PC-9 (cell line): ENCODE results near the gene PRAMEF17. TPM values are rescaled to one million over a fixed set of nuclear protein-coding genes. Genes with fewer than 3 reads are reported as not detected.
"Not testable (repeated sequence)": the region's sequence is repeated elsewhere in the genome, so short reads cannot be mapped to it uniquely, and the experiment has no call there.

Experiments used
- BruUV-seq: library from RNA; stranded (reverse); fragments of 400-500 nt; replicated peaks from 2 replicates; lab custom pipeline; 2021; lab: Mats Ljungman, UMichigan
- CTCF ChIA-PET: fragments of 300-600 bp; sonication (Branson Sonifier 250); formaldehyde crosslinking; loops from one replicate; lab custom pipeline; 2022; ENCODE audit warnings: antibody characterized with exemption; lab: Charles Lee
- POLR2A ChIA-PET: fragments of 300-600 bp; sonication (Branson Sonifier 250); formaldehyde crosslinking; loops from one replicate; lab custom pipeline; 2022; ENCODE audit warnings: antibody characterized with exemption; ENCODE audit not compliant: unreplicated experiment; lab: Charles Lee
- DNase-seq, 2 experiments: peaks; one replicate each; pipeline versions ENCODE4 v3.0.0 to v3.0.0-alpha.2; 2015 to 2022; ENCODE audit warnings: mixed read lengths in 1 of 2
- H2AFZ ChIP-seq: fragments of 200-600 bp; sonication (generic); 2 replicates; pipeline ENCODE4 v1.8.1; 2017; ENCODE audit warnings: antibody characterized with exemption
- H3F3A ChIP-seq: fragments of 200-600 bp; sonication (generic); 2 replicates; pipeline ENCODE4 v1.8.1; 2017; ENCODE audit warnings: antibody characterized with exemption, mild to moderate bottlenecking, low read depth; ENCODE audit not compliant: insufficient read depth
- H3K27ac ChIP-seq: fragments of 200-600 bp; sonication (generic); 2 replicates; pipeline ENCODE4 v1.6.1; 2016; ENCODE audit warnings: mixed run types
- H3K27me3 ChIP-seq: fragments of 200-600 bp; sonication (generic); 2 replicates; pipeline ENCODE4 v1.6.1; 2016; ENCODE audit warnings: low read depth, mixed run types; ENCODE audit not compliant: insufficient read depth
- H3K36me3 ChIP-seq: fragments of 200-600 bp; sonication (generic); 2 replicates; pipeline ENCODE4 v1.6.1; 2016; ENCODE audit warnings: low read depth, mixed run types
- H3K4me1 ChIP-seq: fragments of 200-600 bp; sonication (generic); replicated peaks from 2 replicates; pipeline ENCODE4 v1.6.1; 2016; ENCODE audit warnings: mixed run types; ENCODE audit not compliant: insufficient read depth
- H3K4me2 ChIP-seq: fragments of 200-600 bp; sonication (generic); 2 replicates; pipeline ENCODE4 v1.6.1; 2017; ENCODE audit warnings: mixed run types
- H3K4me3 ChIP-seq: fragments of 200-600 bp; sonication (generic); 2 replicates; pipeline ENCODE4 v1.6.1; 2016; ENCODE audit warnings: mixed run types
- H3K79me2 ChIP-seq: fragments of 200-600 bp; sonication (generic); 2 replicates; pipeline ENCODE4 v1.6.1; 2017; ENCODE audit warnings: low read depth, mixed run types
- H3K9me2 ChIP-seq: fragments of 200-600 bp; sonication (generic); 2 replicates; pipeline ENCODE4 v1.8.1; 2017; ENCODE audit warnings: mild to moderate bottlenecking; ENCODE audit not compliant: insufficient read depth
- H3K9me3 ChIP-seq: fragments of 200-600 bp; sonication (generic); 2 replicates; pipeline ENCODE4 v1.8.1; 2016; ENCODE audit warnings: low read depth; ENCODE audit not compliant: insufficient read depth
- H4K20me1 ChIP-seq: fragments of 200-600 bp; sonication (generic); 2 replicates; pipeline ENCODE4 v1.8.1; 2017; ENCODE audit not compliant: insufficient read depth
- CTCF ChIP-seq: fragments of 200-600 bp; sonication (generic); conservative IDR thresholded peaks from 2 replicates; pipeline ENCODE4 v1.6.1; 2017; ENCODE audit warnings: mixed run types, antibody characterized with exemption, mild to moderate bottlenecking, moderate library complexity
- intact Hi-C: fragments of 100-400 bp; cut with micrococcal nuclease; formaldehyde crosslinking; loops from one replicate; pipeline ENCODE4 v1.10.0; 2022; ENCODE audit not compliant: unreplicated experiment
- total RNA-seq: library from RNA; stranded (reverse); gene quantifications from 2 replicates; pipeline ENCODE4 v1.2.3, GENCODE V29; 2021

PRAMEF17 gene
- total RNA-seq, 1 experiment from 2014 or later: not detected

GRCh38 chr1:13356774-13357173 lies 32.7 kb upstream of the PRAMEF17 start:
- H3K79me2 ChIP-seq, H2AFZ ChIP-seq, H3K4me1 ChIP-seq, H3F3A ChIP-seq, POLR2A ChIA-PET, H3K27me3 ChIP-seq, BruUV-seq, H3K9me2 ChIP-seq, intact Hi-C loops, H3K27ac ChIP-seq, H3K9me3 ChIP-seq, H3K36me3 ChIP-seq, CTCF ChIA-PET, H3K4me3 ChIP-seq, H4K20me1 ChIP-seq, H3K4me2 ChIP-seq: not testable (repeated sequence)
- TF ChIP-seq CTCF: peak; percentile 68
- DNase-seq: peak in 1 of 2 experiments; percentile 26

GRCh38 chr1:13362364-13362763 lies 27.1 kb upstream of the PRAMEF17 start:
- H3K27me3 ChIP-seq, H4K20me1 ChIP-seq, H2AFZ ChIP-seq, H3K9me2 ChIP-seq, H3K36me3 ChIP-seq, DNase-seq, H3K4me2 ChIP-seq, H3K4me1 ChIP-seq, intact Hi-C loops, H3K27ac ChIP-seq, BruUV-seq, H3K4me3 ChIP-seq, POLR2A ChIA-PET, H3K9me3 ChIP-seq, H3F3A ChIP-seq, H3K79me2 ChIP-seq, CTCF ChIA-PET: not testable (repeated sequence)

- H3K27me3 ChIP-seq, H3K79me2 ChIP-seq, BruUV-seq, H3K4me1 ChIP-seq, H4K20me1 ChIP-seq, H3K9me2 ChIP-seq, intact Hi-C loops, H3K27ac ChIP-seq, DNase-seq, H3K9me3 ChIP-seq, H3F3A ChIP-seq, H2AFZ ChIP-seq, POLR2A ChIA-PET, H3K36me3 ChIP-seq, H3K4me2 ChIP-seq, H3K4me3 ChIP-seq, CTCF ChIA-PET: not testable (repeated sequence)
Observed at GRCh38 chr1:13364928-13365327, 24.5 kb upstream of the PRAMEF17 start.

GRCh38 chr1:13366536-13366935 lies 22.9 kb upstream of the PRAMEF17 start:
- H3K9me3 ChIP-seq, H3K79me2 ChIP-seq, H2AFZ ChIP-seq, H3K36me3 ChIP-seq, CTCF ChIA-PET, H3K4me1 ChIP-seq, BruUV-seq, POLR2A ChIA-PET, DNase-seq, H3K4me2 ChIP-seq, H3K9me2 ChIP-seq, H3F3A ChIP-seq, intact Hi-C loops, H4K20me1 ChIP-seq, H3K27ac ChIP-seq, H3K4me3 ChIP-seq, H3K27me3 ChIP-seq: not testable (repeated sequence)

GRCh38 chr1:13368544-13368943 lies 20.9 kb upstream of the PRAMEF17 start:
- H3K9me3 ChIP-seq, BruUV-seq, intact Hi-C loops, H4K20me1 ChIP-seq, H3K4me1 ChIP-seq, H3F3A ChIP-seq, H3K79me2 ChIP-seq, H3K4me2 ChIP-seq, H3K36me3 ChIP-seq, H3K27ac ChIP-seq, DNase-seq, H2AFZ ChIP-seq, H3K27me3 ChIP-seq, POLR2A ChIA-PET, H3K4me3 ChIP-seq, H3K9me2 ChIP-seq, CTCF ChIA-PET: not testable (repeated sequence)

GRCh38 chr1:13378983-13379382 lies 10.4 kb upstream of the PRAMEF17 start:
- H4K20me1 ChIP-seq, H3K4me2 ChIP-seq, H3K36me3 ChIP-seq, H3K4me3 ChIP-seq, H2AFZ ChIP-seq, BruUV-seq, DNase-seq, CTCF ChIA-PET, H3K9me3 ChIP-seq, POLR2A ChIA-PET, H3K79me2 ChIP-seq, H3F3A ChIP-seq, H3K9me2 ChIP-seq, H3K4me1 ChIP-seq, H3K27ac ChIP-seq, H3K27me3 ChIP-seq, intact Hi-C loops: not testable (repeated sequence)

GRCh38 chr1:13380380-13380779 lies 9.1 kb upstream of the PRAMEF17 start:
- H3K79me2 ChIP-seq, H2AFZ ChIP-seq, H4K20me1 ChIP-seq, H3K27ac ChIP-seq, DNase-seq, H3K27me3 ChIP-seq, H3K36me3 ChIP-seq, H3K9me2 ChIP-seq, H3F3A ChIP-seq, BruUV-seq, H3K4me3 ChIP-seq, CTCF ChIA-PET, intact Hi-C loops, H3K4me1 ChIP-seq, POLR2A ChIA-PET, H3K4me2 ChIP-seq, H3K9me3 ChIP-seq: not testable (repeated sequence)
